Type B pancreatic cell (in vitro differentiated cells): ENCODE measurements around the gene SHE. TPM values are rescaled to one million over a fixed set of nuclear protein-coding genes. Genes with fewer than 3 reads are reported as not detected.
"Not testable (repeated sequence)": the region's sequence is repeated elsewhere in the genome, so short reads cannot be mapped to it uniquely, and the experiment has no call there.

Experiments used
- DNase-seq: peaks from one replicate; pipeline ENCODE4 v3.0.0; 2021; ENCODE audit warnings: mixed read lengths; ENCODE audit not compliant: unreplicated experiment; ENCODE audit errors: extremely low spot score
- H3K27ac Mint-ChIP-seq: 2 replicates; pipeline ENCODE4 v1.8.0; 2021; ENCODE audit warnings: mild to moderate bottlenecking, mixed read lengths
- H3K27me3 Mint-ChIP-seq: 2 replicates; pipeline ENCODE4 v1.8.0; 2021; ENCODE audit warnings: mixed read lengths
- H3K36me3 Mint-ChIP-seq: 2 replicates; pipeline ENCODE4 v1.8.0; 2021; ENCODE audit warnings: mixed read lengths
- H3K4me1 Mint-ChIP-seq: one replicate; pipeline ENCODE4 v1.8.0; 2021; ENCODE audit warnings: mixed read lengths; ENCODE audit not compliant: unreplicated experiment
- H3K4me3 Mint-ChIP-seq: 2 replicates; pipeline ENCODE4 v1.8.0; 2021; ENCODE audit warnings: mild to moderate bottlenecking, mixed read lengths
- H3K9me3 Mint-ChIP-seq: 2 replicates; pipeline ENCODE4 v1.8.0; 2021; ENCODE audit warnings: mixed read lengths
- total RNA-seq: library from RNA; stranded (reverse); gene quantifications from 2 replicates; pipeline ENCODE4 v1.2.1, GENCODE V29; 2021; ENCODE audit warnings: low replicate concordance
- TF ChIP-seq, protein P1 (sequence below): fragments of 200-600 bp; sonication (generic); conservative IDR thresholded peaks from 2 replicates; pipeline ENCODE4 v1.5.0; 2021; ENCODE audit warnings: antibody characterized with exemption, mild to moderate bottlenecking

The SHE gene
- total RNA-seq, 1 donor from 2014 or later = 0.27 TPM

DNA sequence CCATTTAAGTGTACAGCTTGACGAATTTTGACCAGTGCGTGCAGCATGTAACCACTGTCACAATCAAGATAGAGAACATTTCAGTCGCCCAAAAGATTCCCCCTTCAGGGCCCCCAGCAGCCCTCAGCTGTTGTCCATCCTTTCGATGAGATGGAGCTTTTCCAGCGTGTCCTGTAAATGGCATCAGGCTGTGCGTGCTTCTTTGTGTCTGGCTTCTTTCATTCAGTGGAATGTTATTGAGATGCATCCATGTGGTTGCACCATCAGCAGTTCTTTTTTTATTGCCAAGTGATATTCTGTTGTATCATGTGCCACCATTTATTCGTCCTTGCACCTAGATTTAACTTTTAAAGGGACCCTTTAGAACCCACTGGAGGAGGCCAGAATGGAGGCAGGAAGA is 34.4 kb upstream of the SHE start:
- TF ChIP-seq, protein P1, sequence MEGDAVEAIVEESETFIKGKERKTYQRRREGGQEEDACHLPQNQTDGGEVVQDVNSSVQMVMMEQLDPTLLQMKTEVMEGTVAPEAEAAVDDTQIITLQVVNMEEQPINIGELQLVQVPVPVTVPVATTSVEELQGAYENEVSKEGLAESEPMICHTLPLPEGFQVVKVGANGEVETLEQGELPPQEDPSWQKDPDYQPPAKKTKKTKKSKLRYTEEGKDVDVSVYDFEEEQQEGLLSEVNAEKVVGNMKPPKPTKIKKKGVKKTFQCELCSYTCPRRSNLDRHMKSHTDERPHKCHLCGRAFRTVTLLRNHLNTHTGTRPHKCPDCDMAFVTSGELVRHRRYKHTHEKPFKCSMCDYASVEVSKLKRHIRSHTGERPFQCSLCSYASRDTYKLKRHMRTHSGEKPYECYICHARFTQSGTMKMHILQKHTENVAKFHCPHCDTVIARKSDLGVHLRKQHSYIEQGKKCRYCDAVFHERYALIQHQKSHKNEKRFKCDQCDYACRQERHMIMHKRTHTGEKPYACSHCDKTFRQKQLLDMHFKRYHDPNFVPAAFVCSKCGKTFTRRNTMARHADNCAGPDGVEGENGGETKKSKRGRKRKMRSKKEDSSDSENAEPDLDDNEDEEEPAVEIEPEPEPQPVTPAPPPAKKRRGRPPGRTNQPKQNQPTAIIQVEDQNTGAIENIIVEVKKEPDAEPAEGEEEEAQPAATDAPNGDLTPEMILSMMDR = no peak
- Mint-ChIP-seq H3K36me3 (no peaks in the 10 kb centered on the region), H3K27ac (no peak overlapping the region), H3K4me3 (no peak overlapping the region), H3K9me3 (no peaks in the 10 kb centered on the region), H3K27me3 (peaks cover 46% of the 10 kb centered on the region), H3K4me1 (peaks cover 10% of the 10 kb centered on the region)
- DNase-seq = no peak

DNA sequence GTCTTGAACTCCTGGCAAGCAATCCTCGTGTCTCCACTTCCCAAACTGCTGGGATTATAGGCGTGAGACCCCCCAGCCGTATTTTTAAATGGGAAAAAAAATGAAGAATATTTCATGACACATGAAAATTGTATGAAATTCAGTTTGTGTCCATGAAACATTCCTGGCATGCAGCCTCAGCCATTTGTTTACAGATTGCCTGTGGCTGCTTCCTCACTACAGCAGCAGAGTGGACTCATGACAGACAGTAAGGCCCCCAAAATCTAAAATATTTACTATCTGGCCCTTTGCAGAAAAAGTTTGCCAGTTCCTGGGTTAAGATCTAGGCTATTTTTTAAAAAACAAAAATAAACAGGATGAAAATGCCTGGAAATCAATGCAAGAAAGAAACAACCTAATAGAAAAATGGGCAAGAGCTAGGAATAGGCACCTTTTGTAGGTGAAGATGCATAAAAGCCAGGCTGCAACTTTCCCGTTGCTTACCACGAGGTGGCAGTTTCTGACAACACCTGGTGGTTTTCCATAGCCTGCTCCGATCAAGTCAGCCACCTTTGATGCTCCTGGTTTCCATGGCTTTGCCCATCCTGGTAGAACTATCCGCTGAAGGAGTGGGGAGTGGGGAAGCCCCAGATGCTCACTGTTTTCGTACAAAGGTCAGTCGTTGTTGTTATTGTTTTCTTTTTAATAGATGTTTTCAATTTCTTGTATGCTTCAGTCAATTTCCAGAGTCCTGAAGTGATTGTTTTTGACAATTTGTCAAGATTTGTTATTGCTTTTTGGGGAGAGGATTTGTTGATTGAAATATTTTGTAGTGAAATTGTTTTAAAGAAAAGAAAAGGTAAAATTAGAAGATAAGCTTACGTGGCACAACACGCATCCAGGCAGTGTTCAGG is 32.0 kb upstream of the SHE start:
- TF ChIP-seq, protein P1 = peak; percentile 67
- no peak for DNase-seq
- Mint-ChIP-seq H3K4me3 (no peak overlapping the region), H3K9me3 (no peaks in the 10 kb centered on the region), H3K27ac (no peak overlapping the region), H3K27me3 (peaks cover 27% of the 10 kb centered on the region), H3K4me1 (peaks cover 4% of the 10 kb centered on the region), H3K36me3 (no peaks in the 10 kb centered on the region)

DNA sequence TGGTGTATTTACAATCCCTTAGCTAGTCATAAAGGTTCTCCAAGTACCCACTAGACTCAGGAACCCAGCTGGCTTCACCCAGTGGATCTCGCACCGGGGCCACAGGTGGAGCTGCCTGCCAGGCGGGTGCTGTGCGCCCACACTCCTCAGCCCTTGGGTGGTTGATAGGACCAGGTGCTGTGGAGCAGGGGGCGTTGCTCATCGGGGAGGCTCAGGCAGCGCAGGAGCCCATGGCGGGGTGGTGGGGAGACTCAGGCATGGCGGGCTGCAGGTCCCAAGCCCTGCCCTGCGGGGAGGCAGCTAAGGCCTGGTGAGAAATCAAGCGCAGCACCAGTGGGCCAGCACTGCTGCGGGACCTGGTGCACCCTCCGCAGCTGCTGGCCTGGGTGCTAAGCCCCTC is 29.7 kb upstream of the SHE start:
- not testable (repeated sequence) for H3K4me1 Mint-ChIP-seq, H3K4me3 Mint-ChIP-seq, DNase-seq, H3K9me3 Mint-ChIP-seq, H3K36me3 Mint-ChIP-seq, H3K27ac Mint-ChIP-seq
- peaks cover 15% of the 10 kb centered on the region for H3K27me3 Mint-ChIP-seq

DNA sequence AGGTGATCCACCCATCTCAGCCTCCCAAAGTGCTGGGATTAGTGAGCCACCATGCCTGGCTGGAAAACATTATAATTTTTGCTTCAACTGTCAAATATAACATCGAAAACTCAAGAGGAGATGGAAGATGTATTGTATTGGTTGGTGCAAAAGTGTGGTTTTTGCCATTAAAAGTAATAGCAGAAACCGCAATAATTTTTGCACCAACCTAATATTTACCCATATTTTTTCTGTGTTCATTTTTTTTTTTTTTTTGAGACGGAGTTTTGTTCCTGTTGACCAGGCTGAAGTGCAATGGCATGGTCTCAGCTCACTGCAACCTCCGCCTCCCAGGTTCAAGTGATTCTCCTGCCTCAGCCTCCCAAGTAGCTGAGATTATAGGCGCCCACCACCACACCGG is 27.1 kb upstream of the SHE start:
- H3K36me3 Mint-ChIP-seq = no peaks in the 10 kb centered on the region
- no peak overlapping the region for H3K27ac Mint-ChIP-seq
- TF ChIP-seq, protein P1 = no peak
- H3K27me3 Mint-ChIP-seq = peaks cover 2% of the 10 kb centered on the region
- no peak overlapping the region for H3K4me3 Mint-ChIP-seq
- no peaks in the 10 kb centered on the region for H3K9me3 Mint-ChIP-seq
- peaks cover 2% of the 10 kb centered on the region for H3K4me1 Mint-ChIP-seq
- DNase-seq = no peak

DNA sequence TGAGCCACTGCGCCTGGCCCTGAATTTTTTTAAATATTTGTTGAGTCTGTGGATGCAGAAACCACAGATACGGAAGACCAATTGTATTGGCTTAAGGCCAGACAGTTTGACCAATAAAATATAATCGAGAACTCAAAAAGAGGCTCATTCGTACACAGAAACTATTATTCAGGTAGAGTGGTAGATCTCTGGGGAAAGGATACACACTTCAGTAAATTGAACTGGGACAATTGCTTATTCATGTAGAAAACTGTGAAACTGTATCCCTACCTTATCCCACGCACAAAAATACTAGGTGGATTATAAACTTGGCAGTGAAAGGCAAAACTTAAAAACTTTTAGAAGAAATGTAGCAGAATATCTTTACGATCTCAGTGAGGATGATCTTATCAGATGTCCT is 25.0 kb upstream of the SHE start:
- TF ChIP-seq, protein P1 = no peak
- H3K4me3 Mint-ChIP-seq = no peak overlapping the region
- peaks cover 8% of the 10 kb centered on the region for H3K27me3 Mint-ChIP-seq
- no peaks in the 10 kb centered on the region for H3K9me3 Mint-ChIP-seq
- DNase-seq = no peak
- no peak overlapping the region for H3K27ac Mint-ChIP-seq
- no peaks in the 10 kb centered on the region for H3K4me1 Mint-ChIP-seq
- no peaks in the 10 kb centered on the region for H3K36me3 Mint-ChIP-seq

DNA sequence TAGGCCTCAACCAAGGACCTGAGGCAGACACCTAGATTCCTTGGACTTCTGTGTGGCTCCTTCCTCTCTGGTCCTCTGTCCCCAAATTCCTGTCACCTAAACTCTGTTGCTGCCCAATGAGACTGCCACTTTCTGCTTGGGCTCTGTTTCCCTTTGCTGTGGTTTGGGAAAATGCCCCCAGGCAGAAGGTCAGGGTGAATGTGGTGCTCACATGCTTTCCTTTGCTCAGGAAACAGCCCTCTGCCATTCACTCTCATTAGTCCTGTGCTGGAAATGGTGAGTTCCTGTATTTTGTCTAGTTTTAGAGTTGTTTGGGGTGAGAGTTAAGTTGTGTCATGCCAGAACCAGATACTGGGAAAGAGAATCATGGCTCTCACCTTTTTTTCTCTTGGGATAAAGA is 22.7 kb upstream of the SHE start:
- Mint-ChIP-seq H3K4me1 (peaks cover 6% of the 10 kb centered on the region), H3K9me3 (no peaks in the 10 kb centered on the region), H3K27ac (no peak overlapping the region), H3K36me3 (no peaks in the 10 kb centered on the region), H3K27me3 (peaks cover 15% of the 10 kb centered on the region), H3K4me3 (no peak overlapping the region)
- no peak for DNase-seq
- TF ChIP-seq, protein P1 = no peak
